Mammary epithelial cell (primary cell): Measurements from ENCODE around the gene OSBP2.

ENCODE experiments used
- EZH2 ChIP-seq: IDR thresholded peaks from 2 replicates; pipeline ENCODE4 v1.6.1; 2012; ENCODE audit warnings: low read length, inconsistent platforms, borderline replicate concordance
- TF ChIP-seq, protein P1 (sequence below), 2 donors: IDR thresholded peaks in 1 of 2; conservative IDR thresholded peaks in 1 of 2; 2 replicates each; pipeline ENCODE4 v1.5.1; 2011 to 2012; ENCODE audit warnings: inconsistent platforms in 2 of 2, low read length in 2 of 2, mild to moderate bottlenecking in 2 of 2, control low read depth in 1 of 2, low read depth in 1 of 2; ENCODE audit not compliant: insufficient read depth in 1 of 2; ENCODE audit errors: extremely low read depth in 1 of 2

DNA sequence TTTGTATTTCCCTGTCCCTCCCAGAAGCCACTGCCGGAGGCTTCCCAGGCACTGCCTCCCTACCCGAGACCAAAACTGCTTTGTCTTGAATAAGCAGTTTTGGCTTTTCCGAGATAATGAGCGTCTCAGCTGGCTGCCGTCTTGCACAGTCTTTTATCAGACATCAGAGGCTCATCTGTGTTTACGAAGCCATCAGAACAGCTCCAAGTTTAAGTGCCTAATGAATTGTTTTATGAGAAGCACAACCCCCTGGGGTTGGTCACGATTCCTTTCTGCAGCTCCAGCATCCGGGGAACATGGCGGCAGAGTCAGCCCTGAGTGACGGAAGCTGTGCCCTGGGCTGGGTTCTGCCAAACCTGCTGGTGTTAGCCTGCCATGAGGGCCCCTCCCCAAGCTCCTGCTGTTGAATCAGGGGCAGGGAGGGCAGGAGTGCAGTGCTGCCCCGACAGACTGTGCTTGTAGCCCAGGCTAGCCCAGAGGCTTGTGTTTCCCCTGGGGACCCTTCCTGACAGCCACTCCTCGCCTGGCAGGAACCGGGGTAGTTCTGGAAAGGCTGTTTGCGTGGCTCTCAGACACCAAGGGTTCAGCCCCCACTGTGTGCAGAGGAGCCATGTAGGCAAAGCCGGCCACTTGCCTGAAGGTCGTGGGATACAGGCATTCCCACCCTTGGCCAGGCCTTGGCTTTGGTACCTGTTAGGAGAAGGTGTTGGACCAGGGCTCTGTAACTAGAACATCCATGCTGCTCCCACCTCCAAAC is 177.8 kb downstream of the OSBP2 start:
- TF ChIP-seq, protein P1, sequence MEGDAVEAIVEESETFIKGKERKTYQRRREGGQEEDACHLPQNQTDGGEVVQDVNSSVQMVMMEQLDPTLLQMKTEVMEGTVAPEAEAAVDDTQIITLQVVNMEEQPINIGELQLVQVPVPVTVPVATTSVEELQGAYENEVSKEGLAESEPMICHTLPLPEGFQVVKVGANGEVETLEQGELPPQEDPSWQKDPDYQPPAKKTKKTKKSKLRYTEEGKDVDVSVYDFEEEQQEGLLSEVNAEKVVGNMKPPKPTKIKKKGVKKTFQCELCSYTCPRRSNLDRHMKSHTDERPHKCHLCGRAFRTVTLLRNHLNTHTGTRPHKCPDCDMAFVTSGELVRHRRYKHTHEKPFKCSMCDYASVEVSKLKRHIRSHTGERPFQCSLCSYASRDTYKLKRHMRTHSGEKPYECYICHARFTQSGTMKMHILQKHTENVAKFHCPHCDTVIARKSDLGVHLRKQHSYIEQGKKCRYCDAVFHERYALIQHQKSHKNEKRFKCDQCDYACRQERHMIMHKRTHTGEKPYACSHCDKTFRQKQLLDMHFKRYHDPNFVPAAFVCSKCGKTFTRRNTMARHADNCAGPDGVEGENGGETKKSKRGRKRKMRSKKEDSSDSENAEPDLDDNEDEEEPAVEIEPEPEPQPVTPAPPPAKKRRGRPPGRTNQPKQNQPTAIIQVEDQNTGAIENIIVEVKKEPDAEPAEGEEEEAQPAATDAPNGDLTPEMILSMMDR (conservative IDR thresholded peaks at IDR 0.05 in 1 of 2, IDR thresholded peaks at IDR 0.05 in 1 of 2; ENCODE audit: extremely low read depth in 1 of 2, insufficient read depth in 1 of 2, low read depth in 1 of 2, low read length in 2 of 2): no peak
- TF ChIP-seq EZH2: no peak
